ENCODE data around the gene RNF26. TPM values are rescaled to one million over a fixed set of nuclear protein-coding genes. Genes with fewer than 3 reads are reported as not detected.

RNF26 gene
- total and polyA plus RNA-seq, 12 donors: 6.4 to 17.6 (median 13.0) TPM

GRCh38 chr11:119361941-119362725, 27.8 kb downstream of the RNF26 start:
- ATAC-seq (peak in 4 of 8 donors; percentile 24 to 40 (median 33)), DNase-seq (no peak)
- H3K9me3 ChIP-seq: no peaks in the 10 kb centered on the region
- WGBS, 2 donors: 40 to 54% methylated on average over 11 of the region's 11 CpGs
- peaks cover 0 to 33% (median 7%) of the 10 kb centered on the region in 9 donors for H3K36me3 ChIP-seq
- peaks cover 0 to 42% (median 0%) of the 10 kb centered on the region in 7 donors for H3K27me3 ChIP-seq
- H3K27ac ChIP-seq: peak overlapping the region; percentile 80 to 98 (median 92)
- intact Hi-C loops (cut with DNase I): no loop called here
- TF ChIP-seq CTCF (IDR thresholded peaks at IDR 0.05): no peak
- peak overlapping the region in 9 of 10 donors; percentile 47 to 65 (median 59) for H3K4me3 ChIP-seq
- H3K4me1 ChIP-seq: peaks cover 15 to 83% (median 48%) of the 10 kb centered on the region in 9 donors

GRCh38 chr11:119362741-119363080, 28.4 kb downstream of the RNF26 start:
- Histone ChIP-seq H3K27me3 (peaks cover 0 to 47% (median 0%) of the 10 kb centered on the region in 7 donors), H3K9me3 (no peaks in the 10 kb centered on the region), H3K4me1 (peaks cover 15 to 84% (median 54%) of the 10 kb centered on the region in 9 donors), H3K4me3 (peak overlapping the region; percentile 47 to 65 (median 59)), H3K36me3 (peaks cover 0 to 27% (median 7%) of the 10 kb centered on the region in 9 donors), H3K27ac (peak overlapping the region; percentile 80 to 98 (median 92))
- intact Hi-C loops (cut with DNase I): no loop called here
- ATAC-seq: peak in 3 of 8 donors; percentile 0 to 1 (median 1)
- WGBS, 2 donors: 47 to 54% methylated on average over 5 of the region's 5 CpGs
- no peak for TF ChIP-seq CTCF (IDR thresholded peaks at IDR 0.05)
- DNase-seq: no peak

- H3K9me3 ChIP-seq: no peaks in the 10 kb centered on the region
Observed at GRCh38 chr11:119363081-119363850, 28.9 kb downstream of the RNF26 start.

More at GRCh38 chr11:119363081-119363850, 28.9 kb downstream of the RNF26 start:
- H3K36me3 ChIP-seq: peaks cover 0 to 22% (median 5%) of the 10 kb centered on the region in 9 donors
- peak overlapping the region; percentile 47 to 65 (median 59) for H3K4me3 ChIP-seq
- H3K4me1 ChIP-seq: peaks cover 20 to 90% (median 60%) of the 10 kb centered on the region in 9 donors
- 30 to 32% methylated on average over 44 of the region's 44 CpGs for WGBS, 2 donors
- H3K27ac ChIP-seq: peak overlapping the region; percentile 80 to 98 (median 92)
- ATAC-seq: peak in 6 of 8 donors; percentile 3 to 50 (median 34)
- intact Hi-C loops (cut with DNase I): no loop called here
- no peak for TF ChIP-seq CTCF (IDR thresholded peaks at IDR 0.05)
- H3K27me3 ChIP-seq: peaks cover 0 to 47% (median 0%) of the 10 kb centered on the region in 7 donors
- DNase-seq: no peak

Data from heart right ventricle (tissue), 16 donors.